A549 treated with dexamethasone at 1 μM for 4 hours (cell line): ENCODE measurements around the gene PCDHA10. TPM values are rescaled to one million over a fixed set of nuclear protein-coding genes. Genes with fewer than 3 reads are reported as not detected.

Experiments
- total RNA-seq: library from RNA; stranded (reverse); fragments of 200-300 nt; extraction: Qiagen RNA extraction; gene quantifications from 5 replicates; pipeline ENCODE4 v1.2.3, GENCODE V29; 2022

Gene PCDHA10
- total RNA-seq, 1 experiment from 2014 or later = under 0.01 TPM

Other genes starting within 250 kb of the PCDHA10 start
- 2.6 to 3.4 TPM (median 3.0 TPM) in 5 replicates for gene CD14, start 222.7 kb upstream of the PCDHA10 start, total RNA-seq
- 8.1 to 14.2 TPM (median 10.8 TPM) in 5 replicates for gene TMCO6, start 216.4 kb upstream of the PCDHA10 start, total RNA-seq
- gene NDUFA2, start 208.3 kb upstream of the PCDHA10 start, total RNA-seq = 87.2 to 125 TPM (median 90.7 TPM) in 5 replicates
- gene IK, start 208.1 kb upstream of the PCDHA10 start, total RNA-seq = 101 to 114 TPM (median 104 TPM) in 5 replicates
- gene WDR55, start 191.0 kb upstream of the PCDHA10 start, total RNA-seq = 24.6 to 32.8 TPM (median 31.8 TPM) in 5 replicates
- gene DND1, start 182.3 kb upstream of the PCDHA10 start, total RNA-seq = 0.37 to 0.72 TPM (median 0.49 TPM) in 5 replicates
- 75.3 to 80.9 TPM (median 78.3 TPM) in 5 replicates for gene HARS1, start 164.5 kb upstream of the PCDHA10 start, total RNA-seq
- gene HARS2, start 164.4 kb upstream of the PCDHA10 start, total RNA-seq = 35.2 to 39.8 TPM (median 37.8 TPM) in 5 replicates
- gene ZMAT2, start 155.4 kb upstream of the PCDHA10 start, total RNA-seq = 87.0 to 126 TPM (median 90.9 TPM) in 5 replicates
- gene PCDHA1, start 69.8 kb upstream of the PCDHA10 start, total RNA-seq = 0.08 to 0.21 TPM (median 0.18 TPM) in 5 replicates
- 0.02 to 0.09 TPM (median 0.06 TPM) in 5 replicates for gene PCDHA2, start 61.0 kb upstream of the PCDHA10 start, total RNA-seq
- gene PCDHA3, start 54.8 kb upstream of the PCDHA10 start, total RNA-seq = 0.69 to 1.1 TPM (median 0.82 TPM) in 5 replicates
- gene PCDHA4, start 48.8 kb upstream of the PCDHA10 start, total RNA-seq = 1.4 to 2.3 TPM (median 1.8 TPM) in 5 replicates
- gene PCDHA5, start 34.3 kb upstream of the PCDHA10 start, total RNA-seq = 0.52 to 0.95 TPM (median 0.85 TPM) in 5 replicates
- 0.03 to 0.13 TPM (median 0.04 TPM) in 5 replicates for gene PCDHA6, start 27.9 kb upstream of the PCDHA10 start, total RNA-seq
- gene PCDHA7, start 21.6 kb upstream of the PCDHA10 start, total RNA-seq = 0.07 to 0.16 TPM (median 0.12 TPM) in 5 replicates
- 0.03 to 0.06 TPM (median 0.04 TPM) in 5 replicates for gene PCDHA8, start 14.7 kb upstream of the PCDHA10 start, total RNA-seq
- gene PCDHA9, start 7.5 kb upstream of the PCDHA10 start, total RNA-seq = 0.01 TPM in 1 of 5 replicates, not detected in the others
- 0.07 to 0.34 TPM (median 0.11 TPM) in 5 replicates for gene PCDHA11, start 13.1 kb downstream of the PCDHA10 start, total RNA-seq
- 2.8 to 3.7 TPM (median 2.9 TPM) in 5 replicates for gene PCDHA12, start 19.4 kb downstream of the PCDHA10 start, total RNA-seq
- gene PCDHA13, start 26.2 kb downstream of the PCDHA10 start, total RNA-seq = 0.04 to 0.09 TPM (median 0.06 TPM) in 4 of 5 replicates, not detected in the other
- 1.5 to 2.7 TPM (median 2.2 TPM) in 5 replicates for gene PCDHAC1, start 70.4 kb downstream of the PCDHA10 start, total RNA-seq
- gene PCDHAC2, start 110.6 kb downstream of the PCDHA10 start, total RNA-seq = 3.2 to 4.6 TPM (median 4.2 TPM) in 5 replicates
- not detected in 5 replicates for gene PCDHB1, start 195.5 kb downstream of the PCDHA10 start, total RNA-seq
- gene PCDHB2, start 238.7 kb downstream of the PCDHA10 start, total RNA-seq = 3.1 to 3.9 TPM (median 3.5 TPM) in 5 replicates
- gene PCDHB3, start 244.6 kb downstream of the PCDHA10 start, total RNA-seq = 0.04 to 0.30 TPM (median 0.15 TPM) in 4 of 5 replicates, not detected in the other